GDM1 (cell line): Measurements from ENCODE around the gene PLXDC2.

Source experiments
- DNase-seq: peaks from one replicate; lab custom pipeline; 2025; lab: John Stamatoyannopoulos, UW

The PLXDC2 gene

DNA sequence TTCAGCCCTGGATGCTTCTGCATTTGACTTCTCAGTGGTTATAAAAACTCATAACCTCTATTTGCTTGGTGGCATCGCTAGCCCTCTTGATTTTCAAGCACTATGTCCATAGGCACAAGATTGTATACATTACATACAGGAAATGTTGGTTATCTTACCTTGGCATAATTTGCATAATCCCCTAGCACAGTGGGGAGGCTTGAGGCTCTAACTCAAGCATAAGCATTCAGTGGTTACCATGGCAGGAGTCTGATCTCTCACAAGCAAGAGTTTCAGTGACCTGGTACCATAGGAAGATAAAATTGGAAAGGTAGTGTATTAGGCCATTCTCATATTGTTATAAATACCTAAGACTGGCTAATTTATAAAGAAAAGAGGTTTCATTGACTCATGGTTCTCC is 121.8 kb downstream of the PLXDC2 start:
- DNase-seq = no peak

DNA sequence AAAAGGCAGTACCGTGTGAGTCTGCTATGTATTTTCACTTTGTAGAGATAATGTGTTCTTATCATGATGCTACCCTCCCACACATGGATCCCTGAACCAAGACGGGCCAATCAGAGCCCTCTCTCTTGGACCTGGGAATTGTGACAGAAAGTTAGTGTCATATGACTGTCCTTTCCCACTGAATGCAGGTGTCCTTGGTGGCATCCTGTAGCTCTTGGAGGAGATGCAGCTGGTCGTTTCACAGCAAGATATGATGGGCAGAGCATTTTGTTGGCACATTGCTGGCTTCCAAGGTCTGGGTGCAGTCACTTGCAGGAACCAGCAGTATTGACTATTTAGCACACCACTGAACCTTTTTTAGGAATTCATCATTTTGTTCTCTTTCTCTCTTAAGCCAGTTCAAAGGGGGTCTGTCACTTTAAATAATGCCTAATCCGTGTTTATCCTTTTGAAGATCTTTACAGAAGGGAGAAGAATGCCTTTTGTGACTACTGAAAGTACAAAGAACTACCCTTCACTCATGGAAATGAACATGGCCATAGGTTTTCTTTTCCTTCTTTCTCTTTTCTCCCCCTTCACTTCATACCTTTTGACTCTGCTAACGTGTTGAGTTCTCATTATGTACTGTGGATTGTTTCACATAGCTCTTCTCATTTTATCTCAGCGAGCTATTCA is 125.1 kb downstream of the PLXDC2 start:
- DNase-seq = no peak

DNA sequence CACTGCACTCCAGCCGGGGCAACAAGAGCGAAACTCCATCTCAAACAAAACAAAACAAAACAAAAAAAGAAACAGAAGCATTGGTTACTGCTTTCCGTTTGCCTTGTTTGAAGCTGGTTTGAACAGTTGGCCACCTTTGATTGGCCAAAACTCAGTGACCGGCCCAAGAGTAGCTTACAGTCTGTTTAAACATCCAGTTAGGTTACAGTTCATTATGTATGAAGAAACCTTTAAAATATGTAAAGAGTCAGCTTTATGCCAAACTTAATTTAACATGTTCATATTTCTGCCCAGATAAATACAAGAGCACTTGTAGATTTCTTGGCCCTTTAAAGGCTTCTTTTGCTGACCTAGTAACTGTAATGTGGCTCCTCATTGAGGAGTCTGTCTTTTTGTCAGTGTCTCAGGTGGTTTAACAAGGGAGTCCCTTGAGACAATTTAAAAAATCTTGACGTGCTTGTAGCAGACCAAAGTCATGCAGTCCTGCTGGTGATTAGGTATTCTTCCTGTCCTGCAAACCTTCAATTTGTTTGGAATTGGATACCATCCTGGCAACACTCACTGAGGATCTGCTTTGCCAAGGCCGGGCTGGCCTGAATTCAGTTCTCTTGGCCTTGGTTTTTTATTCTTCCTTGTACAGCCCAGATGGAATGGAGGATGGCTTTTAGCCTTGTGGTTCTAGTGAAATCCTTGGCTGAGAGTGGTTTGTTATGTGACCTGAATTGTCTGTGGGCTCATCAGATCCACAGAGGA is 128.9 kb downstream of the PLXDC2 start:
- no peak for DNase-seq

DNA sequence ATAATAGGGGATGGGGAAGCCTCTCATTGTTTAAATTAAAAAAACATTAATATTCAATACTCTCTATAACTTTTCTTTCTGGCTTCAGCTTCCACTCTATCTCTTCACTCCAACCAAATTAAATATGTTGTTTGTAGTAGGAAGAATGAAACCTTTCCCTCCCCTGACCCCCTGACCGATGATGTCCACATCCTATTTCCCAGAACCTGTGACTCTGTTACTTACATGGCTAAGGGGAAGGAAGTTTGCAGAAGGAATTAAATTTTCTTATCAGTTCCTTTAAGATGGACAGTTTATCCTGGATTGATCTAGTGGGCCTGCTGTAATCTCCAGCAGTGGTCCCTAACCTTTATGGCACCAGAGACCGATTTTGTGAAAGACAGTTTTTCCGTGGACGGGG is 130.0 kb downstream of the PLXDC2 start:
- no peak for DNase-seq

DNA sequence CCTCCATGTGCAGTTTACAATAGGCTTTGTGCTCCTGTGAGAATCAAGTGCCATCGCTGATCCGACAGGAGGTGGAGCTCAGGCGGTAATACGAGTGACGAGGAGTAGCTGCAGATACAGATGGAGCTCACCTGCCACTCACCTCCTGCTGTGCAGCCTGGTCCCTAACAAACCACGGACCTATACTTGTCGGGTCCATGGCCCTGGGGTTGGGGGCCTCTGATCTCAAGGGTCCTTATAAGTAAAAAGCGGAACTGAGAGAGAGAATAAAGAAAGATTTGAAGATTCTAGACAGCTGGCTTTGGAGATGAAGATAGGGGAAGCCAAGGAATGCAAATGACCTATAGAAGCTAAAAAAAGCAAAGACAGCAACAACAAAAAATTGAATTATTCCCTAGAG is 130.6 kb downstream of the PLXDC2 start:
- DNase-seq = no peak

DNA sequence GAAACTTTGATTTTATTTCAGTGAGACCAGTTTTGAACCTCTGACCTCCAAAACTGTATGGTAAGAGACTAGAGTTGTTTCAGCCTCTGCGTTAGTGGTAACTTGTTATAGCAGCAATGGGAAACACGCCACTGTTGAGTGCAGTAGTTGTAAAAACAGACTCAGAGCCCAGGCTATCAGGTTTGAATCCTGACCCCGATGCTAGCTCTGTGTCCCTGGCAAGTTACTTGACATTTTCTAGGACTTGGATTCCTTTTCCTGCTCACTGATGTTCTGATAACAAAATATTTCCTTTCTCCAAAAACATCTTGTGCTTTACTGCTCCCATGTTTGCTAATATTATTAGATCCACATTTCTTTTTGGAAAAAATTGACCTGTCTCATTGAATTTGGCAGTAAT is 131.0 kb downstream of the PLXDC2 start:
- DNase-seq = no peak

DNA sequence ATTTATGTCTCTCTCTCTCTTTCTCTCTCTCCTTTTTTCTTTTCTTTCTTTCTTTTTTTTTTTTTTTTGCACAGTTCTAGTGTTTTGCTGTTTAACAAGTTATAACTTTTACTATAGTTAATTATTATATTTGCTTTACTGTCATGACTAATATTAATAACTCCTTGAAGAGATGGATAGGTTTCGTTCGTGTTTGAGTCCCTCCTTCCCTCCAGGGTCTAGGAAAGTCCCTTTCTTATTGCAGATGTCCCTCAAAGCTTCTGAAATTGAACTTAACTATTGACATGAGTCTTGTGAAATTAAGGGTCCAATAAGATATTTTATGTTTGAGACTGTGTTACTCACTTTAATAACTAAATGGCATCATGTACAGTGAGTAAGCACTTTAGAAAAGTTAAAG is 131.4 kb downstream of the PLXDC2 start:
- DNase-seq = no peak

DNA sequence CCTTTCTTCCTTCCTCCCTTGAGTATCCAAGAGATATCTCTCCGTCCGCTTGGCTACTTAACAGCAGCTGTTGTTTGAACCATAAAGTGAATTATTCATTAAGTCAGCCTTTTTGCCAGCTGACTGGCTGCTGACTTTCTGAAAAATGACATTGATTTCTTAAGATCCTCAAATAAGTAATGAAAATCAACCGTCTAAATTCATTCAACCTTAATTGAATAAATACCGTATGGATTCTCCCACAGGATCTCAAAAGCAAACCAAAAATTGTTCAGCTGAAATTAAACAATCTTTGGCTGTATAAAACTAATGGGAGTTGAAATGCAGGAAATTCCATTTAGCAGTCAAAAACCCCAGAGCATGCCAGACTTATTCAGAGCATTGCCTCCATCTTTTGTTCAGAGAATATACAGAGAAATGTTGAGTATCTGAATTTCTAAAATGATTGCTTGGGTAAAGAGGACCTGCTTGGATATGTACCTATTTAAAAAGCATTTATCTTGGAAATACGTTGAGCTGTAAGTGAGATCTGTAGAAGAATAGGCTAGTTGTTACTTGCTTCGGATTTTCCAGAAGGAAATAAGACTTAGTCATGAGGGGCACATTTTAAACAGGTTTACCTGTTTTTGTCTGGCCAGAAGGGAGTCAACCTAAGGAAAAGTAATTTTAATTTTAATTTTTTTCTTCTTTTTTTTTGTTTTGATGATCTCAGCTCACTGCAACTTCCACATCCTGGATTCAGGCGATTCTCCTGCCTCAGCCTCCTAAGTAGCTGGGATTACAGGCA is 136.2 kb downstream of the PLXDC2 start:
- DNase-seq = no peak

DNA sequence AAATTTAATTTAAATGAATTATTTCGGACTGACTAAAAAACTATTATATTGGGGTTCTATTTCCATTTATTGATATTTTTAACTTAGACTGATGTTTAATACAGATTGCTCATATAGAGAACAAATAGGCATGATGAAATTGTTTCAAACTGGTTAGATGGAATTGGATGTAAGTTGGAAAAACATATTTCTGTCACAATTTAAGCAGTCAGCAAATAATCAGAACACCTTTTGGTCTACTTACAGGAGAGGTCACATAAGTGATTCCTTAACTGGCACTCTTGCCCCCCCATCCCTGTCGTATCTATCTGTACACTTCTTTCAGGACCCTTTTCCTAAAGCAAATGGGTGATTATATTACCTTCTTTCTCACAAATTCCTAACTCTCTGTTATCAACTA is 138.4 kb downstream of the PLXDC2 start:
- no peak for DNase-seq

DNA sequence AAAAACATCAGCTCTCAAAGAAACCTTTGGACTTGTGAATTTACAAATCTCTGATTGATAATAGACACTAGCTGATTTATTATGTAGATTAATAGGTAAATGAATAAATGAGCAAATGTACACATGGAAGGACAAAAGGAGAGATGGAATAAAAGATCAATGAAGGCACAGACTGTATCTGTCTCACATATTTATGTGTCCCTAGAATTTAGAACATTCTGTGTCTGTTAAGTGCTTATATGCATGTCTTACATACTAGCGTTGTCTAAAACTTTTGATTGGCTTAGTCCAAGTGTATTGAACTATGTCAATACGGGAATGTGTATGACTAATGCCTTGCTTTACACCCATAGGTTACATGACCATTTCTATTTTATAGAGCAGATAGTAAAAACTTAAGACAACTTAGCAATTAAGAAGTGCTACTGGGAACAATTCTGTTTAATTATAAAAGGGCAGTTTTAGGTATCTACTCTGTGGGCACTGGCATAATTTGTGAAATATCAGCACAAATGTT is 140.3 kb downstream of the PLXDC2 start:
- DNase-seq = no peak

DNA sequence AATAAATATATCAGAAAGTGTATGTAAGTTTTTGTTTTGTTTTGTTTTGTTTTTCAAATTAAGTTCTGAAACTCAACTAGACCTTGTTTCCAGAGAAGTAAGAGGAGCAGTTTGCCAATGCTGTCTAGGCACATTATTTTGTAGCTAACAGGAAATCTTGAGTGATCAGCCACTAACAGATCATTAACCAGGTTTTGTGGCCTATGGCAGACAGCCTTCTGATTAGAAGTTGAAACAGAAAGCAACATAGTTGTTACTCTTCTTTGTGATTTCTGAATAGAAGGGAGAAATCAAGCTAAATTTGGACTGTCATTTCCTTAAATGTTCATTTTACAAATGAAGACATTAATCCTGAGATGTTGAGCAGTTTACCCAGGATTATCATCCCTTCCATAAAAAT is 142.6 kb downstream of the PLXDC2 start:
- no peak for DNase-seq

DNA sequence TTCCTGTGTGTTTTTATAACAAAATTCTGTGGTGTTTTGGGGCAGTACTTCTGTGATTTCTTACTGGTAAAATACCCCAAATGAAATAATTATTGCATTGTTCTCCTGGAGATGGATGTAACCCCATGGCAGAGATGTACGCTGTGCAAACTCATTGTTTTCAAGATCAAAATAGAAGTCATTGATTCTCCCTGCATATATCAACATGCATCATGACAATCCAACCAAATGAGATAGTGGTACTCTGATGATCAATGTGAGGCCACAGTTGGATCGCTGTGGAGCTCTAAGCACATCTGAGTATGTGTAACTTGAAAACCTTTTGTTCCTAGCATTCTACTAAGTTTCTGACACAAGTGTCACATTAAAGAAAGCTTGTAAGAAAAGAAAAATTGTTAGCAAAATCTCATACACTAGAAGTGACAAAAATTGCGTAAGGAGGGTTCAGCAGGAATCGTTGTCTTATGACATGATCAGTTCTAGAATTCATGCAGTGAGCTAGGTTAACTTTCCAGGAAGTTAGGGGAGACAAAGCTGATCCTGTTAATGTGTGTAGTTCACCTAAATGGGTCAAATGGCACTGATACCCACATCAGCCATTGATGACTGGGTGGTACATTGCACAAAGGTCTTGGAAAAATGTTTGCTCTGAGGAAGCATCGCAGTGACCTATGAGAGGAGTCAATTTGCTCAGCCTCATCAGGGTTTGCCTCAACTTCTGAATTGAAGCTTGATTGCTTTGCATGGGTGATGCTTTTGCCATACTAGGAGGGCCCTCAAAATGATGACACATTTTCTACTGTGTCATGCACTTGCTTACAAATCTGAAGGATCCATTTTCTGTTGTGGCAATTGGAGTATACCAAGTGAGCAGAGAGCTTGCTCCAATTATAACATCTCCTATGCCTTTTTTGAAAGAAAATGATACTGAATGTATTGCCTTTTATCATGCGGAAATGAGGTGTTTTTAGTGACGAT is 145.1 kb downstream of the PLXDC2 start:
- DNase-seq = no peak

DNA sequence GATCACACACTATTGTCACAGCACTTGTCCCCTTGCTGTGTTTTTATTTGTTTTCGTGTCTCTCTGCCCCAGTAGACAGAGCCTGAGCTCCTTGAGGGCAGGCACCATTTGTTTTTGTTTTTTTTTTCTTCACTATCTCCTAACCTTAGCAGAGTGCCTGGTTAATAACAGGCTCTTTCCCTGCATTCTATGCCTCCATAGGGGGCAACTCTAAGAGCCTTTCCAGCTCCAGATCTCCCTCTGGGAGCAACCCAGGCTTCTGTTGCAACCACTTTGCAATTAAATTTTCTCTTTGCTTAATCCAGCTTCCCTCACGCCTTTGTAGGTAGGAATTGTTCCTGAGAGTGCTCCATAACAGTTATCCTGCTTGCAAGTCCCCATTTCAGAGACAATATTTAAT is 148.4 kb downstream of the PLXDC2 start:
- DNase-seq = no peak

DNA sequence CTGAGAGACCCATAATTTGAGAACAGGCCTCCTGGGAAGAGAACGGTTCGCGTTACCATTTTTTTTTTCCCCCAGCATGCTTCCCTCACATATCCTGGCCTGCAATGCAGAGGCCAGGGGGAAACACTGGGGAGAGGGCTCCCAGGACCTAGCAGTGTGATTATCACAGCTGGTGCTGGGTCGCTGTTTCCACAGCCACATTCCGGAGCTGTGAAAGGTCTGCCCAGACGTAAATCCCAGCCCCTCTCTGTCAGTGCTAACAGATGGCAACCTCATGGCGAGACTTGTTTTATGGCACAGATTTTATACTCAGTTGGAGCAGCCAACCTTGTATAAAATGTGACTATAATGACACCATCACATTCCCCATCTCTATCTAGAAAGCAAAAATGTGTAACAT is 150.5 kb downstream of the PLXDC2 start:
- DNase-seq = no peak

DNA sequence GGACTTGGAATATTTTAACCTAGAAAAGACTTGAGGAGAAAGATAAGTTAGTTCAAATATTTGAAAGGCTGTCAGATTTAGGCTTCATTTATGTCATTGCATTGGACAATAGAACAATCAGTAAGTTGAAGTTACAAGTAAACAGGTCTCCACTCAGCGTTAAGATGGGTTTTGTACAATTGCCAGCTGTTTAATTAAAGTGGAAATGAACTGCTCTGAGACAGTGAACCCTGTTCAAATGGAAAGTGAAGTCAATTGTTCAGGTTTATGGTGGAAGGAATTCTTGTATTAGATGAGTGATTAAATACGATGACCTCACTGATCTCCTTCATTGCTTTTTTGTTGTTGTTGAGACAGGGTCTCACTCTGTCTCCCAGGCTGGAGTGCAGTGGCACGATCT is 151.7 kb downstream of the PLXDC2 start:
- no peak for DNase-seq

DNA sequence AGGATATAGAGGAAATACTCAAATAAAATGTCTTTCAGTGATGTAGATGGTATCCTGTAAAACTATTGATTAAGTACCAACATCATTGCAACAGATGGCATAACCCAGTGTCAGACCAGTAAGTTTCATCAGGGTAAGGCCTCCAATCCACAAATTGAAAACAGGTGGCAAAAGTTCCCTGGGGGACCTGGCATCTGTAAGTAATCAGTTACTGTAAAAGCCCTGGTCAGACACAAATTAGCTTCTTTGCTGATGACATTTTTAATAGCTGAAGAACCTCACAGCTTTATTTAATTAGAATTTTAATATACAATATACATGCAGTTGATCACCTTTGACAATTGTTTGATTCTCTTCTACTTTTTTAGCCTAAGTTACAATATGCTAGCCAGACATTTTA is 152.5 kb downstream of the PLXDC2 start:
- DNase-seq = no peak

DNA sequence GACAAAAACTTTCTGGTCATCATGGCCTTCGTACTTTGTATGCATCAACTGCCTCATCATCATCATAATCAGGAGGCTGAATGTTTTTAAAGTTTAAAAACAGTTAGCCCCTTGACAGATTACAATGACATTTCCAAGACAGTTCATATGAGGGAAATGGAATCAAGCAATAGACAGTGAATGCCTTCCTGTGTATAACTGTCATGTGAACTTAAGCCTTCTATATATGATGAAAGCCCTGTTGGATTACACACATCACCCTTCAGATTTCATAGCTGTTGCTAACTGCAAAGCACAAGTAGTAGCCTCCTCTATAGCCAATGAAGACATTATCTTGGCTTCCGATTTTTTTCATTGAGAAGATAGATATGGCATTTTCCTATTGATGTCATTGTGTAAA is 154.0 kb downstream of the PLXDC2 start:
- DNase-seq = no peak

DNA sequence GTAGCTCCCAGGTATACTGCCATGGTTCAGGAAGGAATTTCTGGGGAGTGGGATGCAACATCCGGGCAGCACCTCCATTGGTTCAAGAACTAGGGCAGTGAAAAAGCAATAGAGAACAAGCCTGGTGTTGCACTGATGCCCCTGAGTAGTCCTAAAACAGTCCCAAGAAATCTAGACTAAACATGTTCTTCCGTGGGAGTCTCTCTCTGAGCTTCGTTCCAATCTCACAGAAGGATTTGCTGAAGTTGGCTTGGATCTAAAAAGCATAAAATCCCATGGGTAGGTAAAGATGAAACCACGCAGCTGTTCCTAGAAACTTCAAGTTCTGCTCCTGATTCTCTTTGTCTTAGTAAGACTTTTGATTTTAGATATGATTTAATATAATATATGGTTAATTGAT is 154.5 kb downstream of the PLXDC2 start:
- DNase-seq = no peak

DNA sequence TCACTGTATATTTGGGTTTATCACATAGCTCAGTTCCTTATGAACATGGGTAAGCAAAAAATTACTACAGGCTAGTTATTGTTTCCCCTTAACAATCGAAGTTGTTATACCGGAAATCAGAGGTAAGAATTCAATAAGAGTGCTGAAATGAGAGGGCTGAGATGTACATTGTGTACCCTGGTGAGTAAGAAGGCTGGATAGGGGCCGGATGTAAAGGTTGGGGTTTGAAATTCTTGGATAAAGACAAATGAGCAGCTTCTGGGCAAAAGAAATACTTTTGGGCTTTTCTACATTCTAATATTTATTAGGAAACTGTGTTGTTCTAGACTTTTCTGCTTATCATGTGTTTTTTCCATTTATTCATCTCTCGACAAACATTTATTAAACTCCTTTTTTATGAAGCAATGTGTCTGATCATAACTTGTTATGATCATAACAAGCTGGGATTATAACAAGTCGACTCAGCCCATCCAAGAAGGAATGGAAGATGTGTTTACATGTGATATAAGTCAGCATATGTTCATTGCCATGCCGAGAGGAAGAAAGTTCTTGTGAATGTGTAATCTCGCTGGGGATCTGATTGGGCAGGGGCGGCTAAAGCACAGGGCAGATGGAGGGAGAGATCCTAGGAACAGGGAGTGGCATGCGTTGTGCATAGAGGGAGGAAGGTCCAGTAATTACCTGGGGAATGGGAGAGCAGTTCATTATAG is 155.3 kb downstream of the PLXDC2 start:
- no peak for DNase-seq

DNA sequence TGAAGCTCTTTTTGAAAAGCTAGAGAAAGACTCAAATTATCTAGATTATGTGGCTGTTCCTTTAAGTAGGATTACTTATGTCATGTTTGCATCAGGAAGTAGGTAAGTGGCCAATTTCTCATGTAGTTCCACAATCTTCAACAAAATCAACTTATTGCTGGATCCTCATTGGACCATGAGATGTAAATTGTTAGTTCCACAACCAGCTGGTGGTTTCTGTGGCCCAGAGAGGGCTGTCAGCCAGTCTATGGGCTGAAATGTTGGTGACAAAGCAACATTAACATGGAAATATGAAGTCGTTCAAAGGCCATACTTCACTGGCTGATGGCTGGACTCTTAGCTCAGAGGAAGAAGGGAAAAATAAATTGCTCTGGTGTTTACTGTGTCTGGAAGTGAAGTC is 157.9 kb downstream of the PLXDC2 start:
- DNase-seq = no peak

DNA sequence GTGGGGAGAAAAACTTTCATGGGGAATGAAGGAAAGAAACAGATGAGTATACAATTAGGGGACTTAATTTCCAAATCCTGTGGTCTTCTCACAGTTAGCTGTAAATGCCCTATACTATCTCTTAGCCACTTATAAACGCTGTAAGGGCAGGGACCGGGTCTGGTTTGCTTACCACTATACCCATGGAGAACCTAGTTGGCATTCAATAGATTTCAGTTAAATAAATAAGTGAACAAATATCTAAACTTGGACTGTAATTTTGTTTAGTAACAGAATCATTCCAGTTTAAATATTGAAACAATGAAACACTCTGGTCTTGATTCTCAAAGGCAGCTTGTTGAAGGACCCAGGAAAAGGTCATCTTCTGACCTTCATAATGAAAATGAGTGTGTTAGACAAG is 158.3 kb downstream of the PLXDC2 start:
- DNase-seq = no peak
